Left lobe of liver (tissue), 2 donors: ENCODE measurements around the gene ATG14. TPM values are rescaled to one million over a fixed set of nuclear protein-coding genes. Genes with fewer than 3 reads are reported as not detected.
A peak's percentile ranks its signal among the peaks of the same experiment; 100 is the strongest.
"Not testable (repeated sequence)": the region's sequence is repeated elsewhere in the genome, so short reads cannot be mapped to it uniquely, and the experiment has no call there.

Source experiments
- ATAC-seq: fragments of 200-7000 bp; cut with Tn5 transposase; one replicate; pipeline ENCODE4 v1.9.1; 2020; ENCODE audit warnings: mild to moderate bottlenecking, moderate library complexity
- DNase-seq: peaks from one replicate; pipeline ENCODE4 v3.0.0-alpha.2; 2020; ENCODE audit warnings: low spot score
- total RNA-seq: library from RNA; stranded (reverse); gene quantifications from one replicate; pipeline ENCODE4 v1.2.1, GENCODE V29; 2021
- donor health status: DM: no; HTN: no; CAD: no; lungs with moderate emphysema.
- donor health status: DM: no; HTN: yes; CAD: no.

ATG14 gene
- total RNA-seq, 1 donor from 2014 or later, result 4.1 TPM

DNA sequence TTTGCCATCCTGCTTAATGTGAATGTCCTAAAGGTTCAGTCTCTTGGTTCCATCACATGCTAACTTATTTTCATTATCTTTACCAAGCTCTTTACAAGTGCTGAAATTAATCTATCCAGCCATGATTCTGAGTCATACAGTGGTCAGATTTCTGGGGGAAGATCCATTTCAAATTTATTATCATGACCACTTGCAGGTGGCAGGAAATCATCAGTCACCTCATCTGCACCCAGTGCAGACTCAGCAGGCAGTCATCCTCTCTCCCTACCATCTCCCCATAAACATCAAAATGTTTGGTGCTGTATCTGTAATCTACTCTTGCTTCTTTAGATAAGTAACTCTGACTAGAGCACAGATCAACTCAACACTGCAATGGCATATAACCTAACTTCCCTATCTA, 23.5 kb downstream of the ATG14 start:
- no peak for ATAC-seq
- no peak for DNase-seq

DNA sequence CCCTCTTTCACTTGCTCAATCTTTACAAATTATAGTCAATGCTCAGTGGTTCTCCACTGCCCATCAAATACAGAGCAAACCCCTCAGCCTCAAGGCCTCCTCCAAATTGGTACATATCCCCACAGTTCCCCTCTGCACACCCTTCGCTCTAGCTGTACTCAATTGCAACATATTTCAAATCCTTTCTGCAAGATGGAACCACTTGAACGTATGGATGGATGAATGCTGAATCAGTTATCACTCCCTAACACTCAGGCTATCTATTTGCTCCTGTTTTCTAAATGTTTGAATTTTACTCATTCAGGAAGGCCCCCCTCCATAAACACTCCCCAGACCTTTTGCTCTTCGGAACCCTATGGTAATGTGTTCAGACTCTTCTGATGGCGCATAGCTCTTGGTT, 24.5 kb downstream of the ATG14 start:
- no peak for ATAC-seq
- no peak for DNase-seq

DNA sequence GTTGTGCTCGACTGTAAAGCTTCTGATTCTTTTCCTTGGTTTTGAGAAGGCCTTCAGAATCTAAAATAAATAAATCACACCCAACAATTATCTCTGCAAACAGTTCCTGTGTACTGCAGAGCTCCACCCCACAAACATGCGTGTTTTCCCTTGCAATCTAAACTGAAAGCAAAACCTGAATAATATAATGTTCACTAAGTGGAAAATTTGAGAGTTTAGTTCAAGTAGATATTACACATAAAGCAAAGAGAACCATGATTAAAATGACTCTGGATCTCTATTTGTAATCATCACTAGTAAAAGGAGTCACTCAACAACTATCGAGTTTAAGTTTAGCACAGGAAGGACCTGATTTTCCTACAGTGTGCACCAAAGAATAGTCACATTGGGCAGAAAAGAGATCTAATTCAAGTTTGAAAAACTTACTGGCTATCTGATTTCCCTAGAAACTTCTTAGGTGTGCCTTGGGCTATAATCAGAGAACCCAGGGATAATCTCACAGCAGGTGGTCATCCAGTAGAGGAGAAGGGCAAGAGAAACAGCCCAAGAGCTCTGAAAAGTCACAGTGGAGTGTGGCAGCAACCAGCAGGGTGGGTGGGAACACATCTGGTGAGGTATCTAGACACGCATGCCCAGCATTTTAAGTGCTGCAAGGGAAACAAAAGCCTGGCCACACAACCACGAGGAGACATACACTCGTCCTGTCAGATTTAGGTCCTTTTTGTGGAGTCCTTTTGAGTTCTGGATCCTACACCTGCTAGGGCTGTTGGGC, 25.4 kb downstream of the ATG14 start:
- ATAC-seq (no peak), DNase-seq (no peak)

DNA sequence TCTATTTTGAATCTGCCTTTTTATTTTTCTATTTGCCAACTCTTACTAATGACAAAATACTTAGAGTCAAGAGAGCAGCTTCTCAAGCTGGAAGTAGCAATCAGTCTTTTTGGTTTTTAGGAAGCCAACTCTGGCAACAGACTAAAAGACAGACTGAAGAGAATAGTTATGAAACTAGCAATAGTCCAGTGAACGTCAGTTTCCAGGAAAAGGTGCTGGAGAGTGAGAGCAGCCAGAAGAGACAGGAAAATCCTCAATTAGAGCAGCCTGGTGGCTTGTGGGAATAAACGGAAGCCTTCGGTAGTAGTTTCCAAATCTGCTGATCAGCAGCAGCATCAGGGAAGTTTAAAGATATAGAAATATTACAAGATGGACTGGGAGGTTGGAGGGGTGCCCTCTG, 27.1 kb downstream of the ATG14 start:
- ATAC-seq, result no peak
- no peak for DNase-seq

DNA sequence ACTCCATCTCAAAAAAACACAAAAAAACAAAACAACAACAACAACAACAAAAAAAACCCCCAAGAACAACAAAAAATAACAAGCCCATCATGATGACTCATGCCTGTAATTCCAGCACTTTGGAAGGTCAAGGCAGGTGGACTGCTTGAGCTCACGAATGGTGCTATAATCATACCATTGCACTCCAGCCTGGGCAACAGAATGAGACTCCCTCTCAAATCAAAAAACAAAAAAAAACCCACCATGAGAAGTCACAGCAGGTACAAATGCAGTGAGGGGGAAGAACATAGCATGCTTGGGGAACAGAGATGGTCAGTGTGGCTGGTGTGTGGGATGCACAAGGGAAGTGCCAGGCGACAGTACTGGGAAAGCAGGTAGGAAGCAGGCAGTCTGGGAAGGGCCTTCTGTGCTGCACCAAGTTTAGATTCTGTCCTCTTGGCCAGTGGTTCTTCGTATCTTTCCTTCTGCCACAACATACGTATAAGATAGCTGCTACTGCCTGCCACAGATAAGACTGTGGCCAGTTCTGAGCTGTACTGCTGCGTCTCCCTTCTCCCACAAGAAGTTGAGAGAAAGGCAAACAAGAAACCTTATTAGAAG, 28.0 kb downstream of the ATG14 start:
- no peak for ATAC-seq
- DNase-seq, result no peak

DNA sequence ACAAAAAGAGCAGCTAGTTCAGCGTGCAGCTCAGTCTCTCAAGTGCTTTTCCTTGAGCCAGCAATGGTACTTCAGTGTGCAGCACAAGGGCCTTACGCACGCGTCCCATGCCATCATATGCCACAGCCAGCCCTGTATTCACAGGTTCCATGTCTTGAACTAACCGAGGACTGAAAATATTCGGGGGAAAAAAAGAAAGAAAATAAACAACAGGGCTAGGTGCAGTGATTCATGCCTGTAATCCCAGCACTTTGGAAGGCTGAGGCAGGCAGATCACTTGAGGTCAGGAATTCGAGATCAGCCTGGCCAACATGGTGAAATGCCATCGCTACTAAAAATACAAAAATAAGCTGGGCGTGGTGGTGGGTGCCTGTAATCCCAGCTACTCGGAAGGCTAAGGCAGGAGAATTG, 28.6 kb downstream of the ATG14 start:
- ATAC-seq, DNase-seq: not testable (repeated sequence)

DNA sequence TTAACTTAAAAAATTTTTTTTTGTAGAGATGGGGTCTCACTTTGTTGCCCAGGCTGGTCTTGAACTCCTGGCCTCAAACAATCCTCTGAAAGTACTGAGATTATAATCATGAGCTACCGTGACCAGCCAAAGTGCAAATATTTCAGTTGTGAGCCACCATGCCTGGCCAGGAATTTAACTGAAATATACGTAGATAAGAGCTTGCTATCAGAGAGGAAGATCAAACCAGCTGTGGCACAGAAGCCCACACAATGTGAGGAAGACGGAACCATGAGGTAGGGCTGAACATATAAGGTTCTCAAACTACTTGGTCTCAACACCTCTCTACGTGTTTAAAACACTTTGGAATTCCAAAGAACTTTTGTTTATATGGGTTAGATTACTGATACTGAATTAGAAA, 29.1 kb downstream of the ATG14 start:
- ATAC-seq (no peak), DNase-seq (no peak)

DNA sequence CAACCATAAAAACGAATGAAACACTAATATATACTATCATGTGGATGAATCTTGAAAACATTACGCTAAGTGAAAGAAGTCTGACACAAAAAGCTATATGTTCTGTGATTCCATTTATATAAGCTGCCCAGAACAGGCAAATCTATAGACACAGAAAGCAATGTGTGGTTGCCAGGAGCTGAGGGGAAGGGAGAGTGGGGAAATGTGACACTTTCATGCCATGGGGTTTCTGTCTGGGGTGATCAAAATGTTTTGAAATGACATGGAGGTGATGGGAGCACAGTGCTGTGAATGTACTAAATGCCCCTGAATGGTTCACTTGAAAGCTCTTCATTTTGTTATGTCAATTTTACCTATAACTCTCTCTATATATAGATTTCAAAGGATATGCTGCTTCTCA, 30.1 kb downstream of the ATG14 start:
- ATAC-seq, result no peak
- DNase-seq, result no peak

DNA sequence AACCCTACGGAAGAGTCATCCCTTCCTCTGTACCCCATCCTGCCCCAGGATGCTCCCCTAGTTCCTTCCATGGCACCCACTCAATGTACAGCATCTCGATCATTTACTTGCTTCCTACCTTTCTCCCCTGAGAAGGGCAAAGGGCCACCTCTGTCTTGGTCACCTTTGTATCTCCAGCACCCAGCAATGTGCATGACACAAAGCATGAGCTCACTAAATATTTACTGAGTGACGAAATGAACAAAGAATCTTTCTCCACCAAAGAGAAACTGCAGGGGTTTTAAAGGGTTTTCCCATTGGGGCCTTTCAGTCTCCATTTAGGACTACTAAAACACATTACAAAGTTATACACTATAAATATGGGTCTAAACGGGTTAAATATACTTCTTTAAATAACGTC, 30.6 kb downstream of the ATG14 start:
- ATAC-seq (peak; percentile 60), DNase-seq (no peak)

DNA sequence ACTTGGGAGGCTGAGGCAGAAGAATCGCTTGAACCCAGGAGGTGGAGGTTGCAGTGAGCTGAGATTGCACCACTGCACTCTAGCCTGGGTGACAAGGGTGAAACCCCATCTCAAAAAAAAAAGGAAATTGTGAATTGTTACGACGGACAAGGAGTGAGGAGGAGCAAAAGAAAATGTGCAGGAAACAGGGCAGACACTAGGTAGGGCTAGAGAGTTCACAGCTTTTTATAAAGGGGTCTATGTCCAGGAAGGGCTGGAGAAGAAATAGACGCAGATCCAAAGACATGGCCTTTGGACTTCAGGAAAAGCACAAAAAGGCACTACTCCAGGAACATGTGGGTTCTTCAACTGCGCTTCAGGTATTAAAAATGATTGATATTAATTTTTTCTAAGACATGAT, 34.4 kb downstream of the ATG14 start:
- ATAC-seq, result no peak
- no peak for DNase-seq

DNA sequence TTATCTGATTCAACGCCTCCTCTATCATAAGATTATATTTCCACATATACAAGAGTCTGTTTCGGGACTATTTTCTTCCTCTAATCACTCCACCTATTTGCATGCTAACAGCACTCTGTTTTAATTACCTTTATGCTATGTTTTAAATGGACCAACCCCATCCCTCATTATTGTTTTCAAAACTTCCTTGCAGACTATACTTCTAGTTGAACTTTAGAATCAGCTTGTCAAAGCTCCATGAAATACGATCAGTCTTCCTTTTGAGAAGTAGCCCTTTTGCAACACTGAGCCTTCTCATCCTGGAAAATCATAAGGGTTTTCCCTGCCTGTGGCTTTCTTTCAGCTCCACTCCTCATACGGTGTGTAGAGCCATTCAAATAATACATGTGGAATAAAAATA, 36.9 kb downstream of the ATG14 start:
- ATAC-seq, result no peak
- DNase-seq, result no peak

DNA sequence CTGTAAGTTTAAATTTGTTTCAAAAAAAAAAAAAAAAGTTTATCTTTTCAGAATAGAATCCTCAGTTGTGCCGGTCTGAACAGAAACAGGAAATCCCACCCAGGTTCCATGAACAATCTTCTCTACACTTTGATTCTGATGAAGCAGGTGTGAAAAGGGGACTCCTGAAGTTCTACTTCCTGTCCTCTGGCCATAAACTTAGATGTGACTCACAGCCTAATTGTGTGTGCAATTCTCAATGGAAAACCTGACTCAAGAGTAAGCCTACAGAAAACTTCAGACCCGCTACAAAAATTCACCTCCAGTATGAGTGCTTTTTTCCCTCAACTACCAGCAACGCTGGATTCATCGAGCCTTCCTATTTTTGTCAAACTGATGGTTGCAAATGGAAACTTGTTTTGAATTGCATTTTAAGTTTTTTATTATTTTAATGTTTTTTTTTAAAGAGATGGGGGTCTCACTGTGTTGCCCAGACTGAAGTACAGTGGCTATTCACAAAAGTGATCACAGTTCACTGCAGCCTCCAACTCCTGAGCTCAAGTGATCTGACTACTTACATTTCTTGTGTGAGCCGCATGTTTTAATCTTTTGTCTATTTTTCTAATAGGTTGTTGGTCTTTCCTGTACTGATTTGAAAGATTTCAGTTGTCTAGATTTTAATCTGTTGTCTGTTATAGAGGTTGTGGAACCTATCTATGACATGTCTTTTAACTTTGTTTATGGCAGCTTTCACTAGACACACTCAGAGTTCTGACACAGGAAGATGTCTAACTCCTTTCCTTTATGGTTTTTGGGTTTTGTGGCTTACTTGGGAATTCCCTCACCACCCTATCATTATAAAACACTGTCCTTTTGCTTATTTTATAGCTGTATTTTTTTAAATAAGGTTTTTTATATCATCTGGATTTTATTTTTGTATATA, 37.6 kb downstream of the ATG14 start:
- ATAC-seq (no peak), DNase-seq (no peak)

DNA sequence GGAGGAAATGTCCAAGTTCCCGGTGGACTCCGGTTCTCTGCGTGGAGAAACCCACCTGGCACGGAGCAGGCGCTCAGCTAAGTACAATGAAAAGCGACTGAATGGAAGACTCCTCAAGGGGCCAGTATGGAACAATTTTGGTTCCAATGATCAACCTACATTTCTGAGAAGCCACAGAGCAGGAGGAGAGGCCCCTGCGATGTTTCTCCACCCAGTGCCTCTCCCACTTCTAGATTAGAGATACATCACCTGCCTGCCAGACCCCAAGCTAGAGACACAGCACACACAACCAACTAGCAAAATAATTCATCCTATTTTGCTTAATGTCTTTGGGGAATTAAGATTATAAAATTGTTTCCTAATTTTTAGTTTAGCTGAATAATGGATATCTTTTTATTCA, 38.8 kb downstream of the ATG14 start:
- ATAC-seq (no peak), DNase-seq (no peak)

DNA sequence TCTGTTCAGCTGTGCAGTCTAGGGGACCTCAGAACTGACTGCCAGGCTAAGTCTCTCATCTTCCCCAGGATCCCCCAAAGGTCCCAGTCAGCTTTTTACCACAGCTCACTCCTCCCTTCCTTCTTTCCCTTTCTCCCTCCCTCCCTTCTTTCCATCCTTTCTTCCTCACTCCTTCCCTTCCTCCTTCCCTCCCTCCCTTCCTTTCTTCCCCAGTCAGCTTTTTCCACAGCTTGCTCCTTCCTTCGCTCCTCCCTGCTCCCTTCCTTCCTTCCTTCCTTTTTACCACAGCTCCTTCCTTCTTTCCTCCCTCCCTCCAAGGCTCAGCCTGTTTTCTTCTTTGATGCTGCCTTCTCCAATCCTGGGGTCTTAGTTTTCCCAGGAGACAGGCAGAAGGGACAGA, 39.2 kb downstream of the ATG14 start:
- DNase-seq (no peak), ATAC-seq (no peak)

DNA sequence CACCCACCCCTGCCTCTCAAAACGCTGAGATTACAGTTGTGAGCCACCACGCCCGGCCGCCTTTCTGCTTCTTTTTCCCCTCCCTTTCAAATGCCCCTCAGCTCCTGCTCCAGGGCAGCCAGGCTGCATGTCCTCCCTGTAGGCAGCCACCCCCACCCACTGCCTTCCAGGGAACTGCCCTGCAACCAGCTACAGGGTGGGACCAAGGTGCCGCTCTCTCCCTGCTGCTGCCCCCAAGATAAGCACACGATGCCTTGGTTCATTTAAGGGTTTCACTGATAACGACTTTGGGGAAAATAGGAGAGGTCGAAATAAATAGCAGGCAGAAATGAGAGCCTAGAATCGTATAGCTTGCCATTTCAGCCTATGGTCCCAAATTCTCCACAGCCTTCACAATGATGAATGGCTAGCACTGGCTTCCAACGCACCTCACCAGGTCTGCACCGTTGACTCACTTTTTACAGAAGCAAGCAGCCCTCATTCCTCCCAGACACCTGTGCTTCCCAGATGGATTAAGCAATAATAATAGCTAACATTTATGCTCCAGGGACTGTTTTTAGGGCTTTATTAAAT, 40.7 kb downstream of the ATG14 start:
- ATAC-seq (no peak), DNase-seq (no peak)

DNA sequence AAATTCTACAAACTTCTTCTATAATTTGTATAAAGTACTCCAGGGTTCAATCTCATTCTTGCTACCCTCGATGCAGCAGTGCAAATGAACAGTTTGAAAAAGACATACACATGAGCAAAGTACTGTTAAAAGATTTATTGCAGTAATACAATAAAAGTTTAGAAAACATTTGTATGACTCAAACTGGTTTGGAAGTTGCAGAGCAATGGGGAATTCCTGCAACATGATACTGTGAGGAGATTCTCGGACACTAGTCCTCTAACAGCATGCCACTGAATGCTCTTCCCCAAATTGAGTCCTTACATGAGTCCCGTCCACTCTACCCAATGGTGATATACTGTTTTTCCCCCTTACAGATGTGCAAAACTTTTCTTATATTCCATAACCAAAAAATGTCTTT, 45.4 kb downstream of the ATG14 start:
- DNase-seq (no peak), ATAC-seq (no peak)

DNA sequence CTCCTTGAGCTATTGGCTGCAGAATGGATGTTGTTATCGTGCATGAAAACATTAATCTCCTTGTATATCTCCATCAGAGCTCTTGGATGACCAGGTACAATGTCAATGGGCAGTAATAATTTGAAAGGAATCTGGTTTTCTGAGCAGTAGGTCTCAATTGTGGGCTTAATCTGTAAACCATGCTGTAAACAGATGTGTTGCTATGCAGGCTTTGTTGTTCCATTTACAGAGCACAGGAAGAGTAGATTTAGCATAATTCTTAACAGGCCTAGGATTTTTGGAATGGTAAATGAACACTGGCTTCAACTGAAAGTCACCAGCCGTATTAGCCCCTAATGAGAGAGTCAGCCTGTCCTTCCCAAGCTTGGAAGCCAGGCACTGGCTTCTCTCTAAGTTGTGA, 50.4 kb downstream of the ATG14 start:
- ATAC-seq (no peak), DNase-seq (no peak)

DNA sequence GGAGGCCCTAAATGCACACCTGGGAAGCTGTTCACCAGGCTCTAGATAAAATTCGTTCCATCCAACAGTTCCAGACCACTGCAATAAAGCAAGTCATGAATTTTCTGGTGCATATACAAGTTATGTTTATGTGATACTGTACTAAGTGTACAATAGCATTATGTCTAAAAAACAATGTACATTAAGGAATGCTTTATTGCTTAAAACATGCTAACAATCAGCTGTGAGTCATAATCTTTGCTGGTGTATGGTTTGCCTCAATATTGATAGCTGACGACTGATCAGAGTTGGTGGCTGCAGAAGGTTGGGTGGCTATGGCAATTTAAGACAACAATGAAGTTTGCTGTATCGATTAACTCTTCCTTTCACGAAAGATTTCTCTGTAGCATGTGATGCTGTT, 52.3 kb downstream of the ATG14 start:
- DNase-seq (no peak), ATAC-seq (no peak)

DNA sequence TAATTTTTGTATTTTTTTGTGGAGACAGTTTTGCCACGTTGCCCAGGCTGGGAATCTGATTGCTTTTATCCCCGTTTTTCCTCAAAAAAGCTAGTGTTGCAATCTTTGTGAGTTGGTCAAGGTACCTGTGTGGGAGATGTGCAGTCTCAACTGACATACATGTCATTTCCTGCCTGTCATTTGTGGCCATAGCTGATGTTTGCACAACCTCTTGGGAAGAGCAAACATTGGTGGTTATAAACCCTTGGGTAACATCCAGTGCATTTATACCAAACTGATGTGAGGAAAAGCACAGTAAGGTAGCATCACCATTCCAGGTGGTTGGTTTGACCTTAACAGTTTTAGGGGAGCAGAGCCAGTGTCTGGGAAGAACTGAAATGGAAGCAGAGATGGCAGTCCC, 54.7 kb downstream of the ATG14 start:
- DNase-seq, result no peak
- peak; percentile 36 for ATAC-seq

DNA sequence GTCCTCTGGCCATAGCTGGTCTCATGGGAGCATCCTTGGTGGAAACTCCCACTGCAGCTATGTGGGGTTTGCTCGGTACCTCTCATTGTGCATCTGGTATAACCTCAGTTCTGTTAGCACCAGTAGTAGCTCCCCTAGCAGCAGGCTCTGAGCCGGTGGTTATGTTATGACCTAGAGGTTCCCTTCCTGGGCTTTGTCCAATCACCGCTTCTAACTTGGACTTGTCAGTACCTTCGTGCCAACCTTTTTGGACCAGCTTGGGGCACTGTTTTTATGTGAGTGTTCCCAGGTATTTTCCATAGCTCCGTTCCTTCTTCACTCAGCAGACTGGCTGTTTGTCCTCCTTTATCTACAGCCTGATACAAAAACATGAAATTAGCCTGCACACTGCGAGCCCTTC, 55.7 kb downstream of the ATG14 start:
- ATAC-seq, result no peak
- DNase-seq, result no peak

DNA sequence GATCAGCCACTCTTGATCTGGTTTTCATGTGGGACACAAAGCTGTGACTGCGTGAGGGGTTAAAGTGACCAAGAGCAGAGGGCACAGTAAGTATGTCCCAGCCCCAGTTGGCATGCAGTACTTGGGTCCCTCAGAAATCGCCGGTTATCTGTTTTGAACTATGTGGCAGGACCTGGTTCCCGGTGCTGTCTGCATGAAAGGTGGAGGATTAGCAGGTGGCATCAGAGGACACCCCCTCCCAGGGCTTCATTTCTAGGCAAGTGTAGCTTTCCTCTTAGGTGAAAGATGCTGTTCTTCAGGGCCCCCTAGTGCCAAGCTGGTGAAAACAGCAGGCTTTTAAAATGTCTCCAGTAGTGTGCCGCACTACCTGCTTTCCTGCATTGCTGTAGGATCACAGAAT, 57.1 kb downstream of the ATG14 start:
- peak; percentile 47 for DNase-seq

More for the DNA sequence above, 57.1 kb downstream of the ATG14 start:
- ATAC-seq, result peak; percentile 89
